Inflammatory macrophage (primary cell): ENCODE measurements around the gene TEX261.
A peak's percentile ranks its signal among the peaks of the same experiment; 100 is the strongest.

Source experiments
- DNase-seq, 2 donors: peaks; one replicate each; pipeline ENCODE4 v3.0.0-alpha.2; 2020 to 2022

The TEX261 gene

GRCh38 chr2:70981421-70981820 lies 13.3 kb downstream of the TEX261 start:
- DNase-seq, result no peak

GRCh38 chr2:70979626-70980025 lies 15.0 kb downstream of the TEX261 start:
- DNase-seq, result no peak

DNA sequence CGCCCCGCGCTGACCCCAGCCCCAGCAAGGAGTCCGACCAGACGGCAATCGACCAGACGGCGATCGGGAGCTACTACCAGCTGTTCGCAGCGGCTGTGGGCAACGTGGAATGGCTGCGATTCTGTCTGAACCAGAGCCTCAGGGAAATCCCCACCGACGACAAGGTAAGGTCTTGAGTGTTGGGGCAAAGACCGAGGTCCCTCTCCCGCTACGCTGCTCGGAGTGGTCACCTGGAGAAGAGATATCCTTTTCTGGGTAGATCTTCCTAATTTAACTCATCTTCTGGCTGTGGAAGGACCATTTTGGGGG lies 15.5 kb downstream of the TEX261 start:
- DNase-seq, result no peak

DNA sequence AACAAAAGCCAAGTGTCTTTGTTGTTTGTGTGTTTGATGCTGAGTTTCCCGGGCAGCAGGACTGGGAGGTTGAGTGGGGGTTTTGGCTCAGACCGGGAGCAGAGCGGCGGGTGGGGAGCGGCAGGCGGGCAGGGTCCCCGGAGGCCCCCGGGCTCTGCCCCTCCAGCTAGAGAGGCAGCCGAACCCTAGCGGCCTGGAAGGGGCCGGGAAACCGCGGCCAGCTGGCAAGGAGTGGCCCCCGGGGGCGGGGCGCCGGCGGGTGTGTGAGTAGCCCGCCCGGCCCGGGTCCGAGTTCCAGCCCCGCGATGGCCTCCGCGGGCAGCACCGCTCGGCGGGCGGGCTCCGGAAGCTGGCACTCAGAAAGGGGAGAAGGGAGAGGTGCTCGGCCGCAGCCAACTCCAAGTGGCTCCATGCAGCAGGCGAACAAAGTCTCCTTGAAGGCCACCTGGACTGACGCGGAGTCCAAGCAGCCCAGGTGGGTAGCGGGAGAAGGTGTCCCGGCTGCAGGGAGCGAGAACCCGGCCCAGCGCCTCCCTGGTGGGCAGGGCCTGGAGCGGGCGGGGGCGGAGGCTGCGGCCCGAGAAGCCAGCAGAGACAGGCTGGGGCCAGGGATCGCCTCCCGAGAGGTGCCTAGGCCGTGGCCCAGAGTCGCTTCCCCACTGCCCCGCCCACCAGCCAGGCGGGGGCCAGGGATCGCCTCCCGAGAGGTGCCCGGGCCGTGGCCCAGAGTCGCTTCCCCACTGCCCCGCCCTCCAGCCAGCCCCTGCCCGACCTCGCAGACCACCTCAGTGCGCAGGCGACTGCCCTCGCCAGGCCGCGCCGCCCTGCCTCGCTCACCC lies 16.1 kb downstream of the TEX261 start, which contains the start of gene ANKRD53:
Gene ANKRD53 (plus strand): TSS at position 290 of the 839 bp plus-strand sequence. CDS start 16 bp downstream, at position 306.
- DNase-seq, result peak in 1 of 2 donors; percentile 31

GRCh38 chr2:70977605-70978205 lies 17.0 kb downstream of the TEX261 start:
- peak; percentile 24 to 30 for DNase-seq

- DNase-seq, result no peak
Measured at GRCh38 chr2:70975237-70975636, 19.4 kb downstream of the TEX261 start.

- DNase-seq, result no peak
Measured at GRCh38 chr2:70974592-70974991, 20.1 kb downstream of the TEX261 start.

- no peak for DNase-seq
Measured at GRCh38 chr2:70967189-70967588, 27.5 kb downstream of the TEX261 start.

DNA sequence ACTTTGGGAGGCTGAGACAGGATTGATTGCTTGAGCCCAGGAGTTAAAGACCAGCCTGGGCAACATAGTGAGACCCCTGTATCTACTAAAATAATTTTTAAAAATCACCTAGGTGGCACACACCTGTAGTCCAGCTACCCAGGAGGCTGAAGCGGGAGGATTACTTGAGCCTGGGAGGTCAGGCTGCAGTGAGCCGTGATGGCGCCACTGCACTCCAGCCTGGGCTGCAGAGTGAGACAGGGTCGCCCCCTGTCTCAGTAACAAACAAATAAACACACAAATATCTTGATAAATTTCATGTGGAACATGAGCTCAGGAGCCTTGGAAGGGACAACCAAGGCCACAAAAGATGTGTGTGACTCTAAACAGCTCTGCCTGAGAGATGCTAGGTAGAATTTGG lies 28.0 kb downstream of the TEX261 start:
- DNase-seq, result no peak

DNA sequence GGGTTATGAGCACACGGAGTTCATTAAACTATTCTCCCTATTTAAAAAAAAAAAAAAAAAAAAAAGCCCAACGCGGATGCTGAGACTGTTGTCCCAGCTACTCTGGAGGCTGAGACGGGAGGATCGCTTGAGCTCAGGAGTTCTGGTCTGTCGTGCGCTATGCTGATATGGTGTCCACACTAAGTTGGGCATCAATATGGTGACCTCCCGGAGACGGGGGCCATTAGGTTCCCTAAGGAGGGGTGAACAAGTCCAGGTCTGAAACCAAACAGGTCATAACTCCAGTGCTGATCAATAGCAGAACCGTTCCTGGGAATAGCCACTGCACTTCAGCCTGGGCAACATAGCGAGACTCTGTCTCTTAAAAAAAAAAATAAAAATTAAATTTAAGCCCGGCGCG lies 29.2 kb downstream of the TEX261 start:
- DNase-seq, result no peak

DNA sequence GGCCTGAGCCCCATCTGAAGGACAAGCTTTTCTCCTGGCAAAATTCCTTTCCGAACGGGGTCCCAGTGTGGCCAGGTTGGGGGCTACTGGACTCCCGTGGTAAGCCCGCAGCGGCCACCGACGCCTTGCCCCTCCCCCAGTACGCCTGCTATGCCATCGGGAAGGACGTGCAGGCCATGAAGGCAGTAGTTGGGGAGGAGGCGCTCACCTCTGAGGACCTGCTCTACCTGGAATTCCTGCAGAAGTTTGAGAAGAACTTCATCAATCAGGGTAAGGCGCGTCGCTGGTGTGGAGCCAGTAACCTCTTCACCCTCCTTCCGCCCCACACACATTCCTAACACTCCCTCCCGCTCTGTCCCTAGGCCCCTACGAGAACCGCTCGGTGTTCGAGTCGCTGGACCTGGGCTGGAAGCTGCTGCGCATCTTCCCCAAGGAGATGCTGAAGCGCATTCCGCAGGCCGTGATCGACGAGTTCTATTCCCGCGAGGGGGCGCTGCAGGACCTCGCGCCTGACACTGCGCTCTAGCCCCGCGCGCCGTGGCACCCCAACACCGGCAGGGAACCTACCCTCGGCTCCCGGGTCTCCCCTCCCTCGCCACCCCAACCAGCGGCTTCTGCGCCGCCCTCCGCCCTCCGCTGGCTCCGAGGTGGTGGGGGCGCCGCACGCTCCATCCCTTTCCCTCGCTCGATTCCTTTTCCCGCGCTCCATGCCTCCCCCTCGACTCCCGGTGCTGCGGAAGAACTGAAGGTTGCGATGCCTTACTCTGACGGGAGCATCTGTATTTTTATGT lies 29.9 kb downstream of the TEX261 start:
- DNase-seq, result peak; percentile 71 to 77

GRCh38 chr2:70964133-70964532 lies 30.5 kb downstream of the TEX261 start:
- DNase-seq, result no peak

DNA sequence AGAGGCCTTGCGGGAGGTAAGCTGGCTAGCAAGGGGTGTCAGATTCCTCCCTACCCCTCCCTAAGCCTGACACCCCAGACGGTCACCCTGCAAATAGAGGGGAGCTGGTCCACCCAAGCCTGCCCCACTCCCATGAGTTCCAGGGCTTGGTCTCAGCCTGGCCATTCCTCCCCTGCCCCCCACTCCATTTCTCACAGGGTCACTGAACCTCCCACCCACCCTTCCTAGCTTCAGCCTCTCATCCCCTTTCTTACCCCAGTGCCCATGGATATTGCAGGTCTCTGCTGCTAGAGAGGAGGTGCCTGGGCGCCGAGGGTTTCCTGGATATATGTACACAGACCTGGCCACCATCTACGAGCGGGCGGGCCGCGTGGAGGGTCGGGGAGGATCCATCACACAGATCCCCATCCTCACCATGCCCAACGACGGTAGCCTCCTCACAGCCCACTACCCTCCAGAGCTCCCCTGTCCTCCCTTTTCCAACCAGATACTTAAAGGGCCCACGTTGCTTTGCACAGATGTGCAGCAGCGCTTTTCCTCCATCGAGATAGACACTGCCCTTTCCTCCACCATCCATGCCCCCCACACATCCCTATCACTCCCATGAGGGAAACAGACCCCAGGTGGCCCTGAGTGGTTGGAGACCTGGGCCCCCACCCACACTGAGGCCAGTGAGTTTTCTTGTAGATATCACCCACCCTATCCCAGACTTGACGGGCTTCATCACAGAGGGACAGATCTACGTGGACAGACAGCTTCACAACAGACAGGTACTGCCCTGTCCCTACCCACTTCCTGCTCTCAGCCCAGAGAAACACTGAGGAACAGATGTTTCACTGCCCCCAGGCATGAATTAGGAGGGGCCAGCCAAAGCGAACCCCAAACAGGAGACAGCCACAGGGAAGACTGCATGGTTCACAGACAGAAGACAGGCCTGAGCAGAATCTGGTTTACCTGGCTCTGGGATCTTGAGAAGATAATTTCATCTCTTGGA lies 31.5 kb downstream of the TEX261 start:
- DNase-seq, result no peak

DNA sequence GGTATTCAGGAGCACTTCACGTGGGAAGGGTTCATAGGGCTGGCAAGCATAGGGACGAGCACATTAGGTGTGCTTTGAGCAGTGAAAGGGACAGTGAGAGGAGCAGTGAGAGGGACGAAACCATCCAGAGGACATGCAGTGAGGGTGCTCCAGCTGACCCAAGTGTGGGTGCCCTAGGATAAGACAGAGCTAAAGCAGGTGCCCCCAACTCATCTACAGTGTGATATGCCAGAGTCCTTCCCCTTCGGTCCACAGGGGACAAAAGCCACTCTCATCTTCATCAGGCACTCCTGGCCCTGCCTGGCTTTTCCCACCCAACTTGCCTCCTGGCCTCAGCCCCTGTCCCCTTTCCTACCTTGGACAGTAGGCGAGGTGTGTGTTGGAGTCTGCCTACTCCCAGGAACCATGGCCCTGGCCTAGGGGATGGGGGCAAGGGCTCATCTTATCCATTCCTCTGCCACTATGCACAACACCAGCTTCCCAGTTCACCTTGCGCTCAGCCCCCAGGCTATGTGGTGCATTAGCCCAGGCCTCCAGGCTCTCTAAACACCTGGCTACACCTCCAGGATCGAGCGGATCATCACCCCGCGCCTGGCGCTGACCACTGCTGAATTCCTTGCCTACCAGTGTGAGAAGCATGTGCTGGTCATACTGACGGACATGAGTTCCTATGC lies 32.3 kb downstream of the TEX261 start:
- DNase-seq, result no peak

DNA sequence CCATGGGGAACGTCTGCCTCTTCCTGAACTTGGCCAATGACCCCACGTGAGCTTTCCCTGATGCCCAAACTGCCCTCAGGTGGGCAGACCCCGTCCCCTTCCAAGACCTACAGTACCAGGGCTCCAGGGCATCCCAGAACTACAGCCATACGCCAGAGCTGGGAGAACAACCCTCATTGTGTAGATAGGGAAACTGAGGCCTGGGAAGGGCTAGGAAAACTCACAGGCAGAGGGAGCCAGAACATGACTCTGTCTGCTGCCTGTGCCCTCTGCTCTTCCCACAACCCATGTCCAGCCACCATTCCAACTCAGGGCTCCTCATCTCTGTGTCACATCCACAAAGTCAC lies 33.1 kb downstream of the TEX261 start:
- no peak for DNase-seq

DNA sequence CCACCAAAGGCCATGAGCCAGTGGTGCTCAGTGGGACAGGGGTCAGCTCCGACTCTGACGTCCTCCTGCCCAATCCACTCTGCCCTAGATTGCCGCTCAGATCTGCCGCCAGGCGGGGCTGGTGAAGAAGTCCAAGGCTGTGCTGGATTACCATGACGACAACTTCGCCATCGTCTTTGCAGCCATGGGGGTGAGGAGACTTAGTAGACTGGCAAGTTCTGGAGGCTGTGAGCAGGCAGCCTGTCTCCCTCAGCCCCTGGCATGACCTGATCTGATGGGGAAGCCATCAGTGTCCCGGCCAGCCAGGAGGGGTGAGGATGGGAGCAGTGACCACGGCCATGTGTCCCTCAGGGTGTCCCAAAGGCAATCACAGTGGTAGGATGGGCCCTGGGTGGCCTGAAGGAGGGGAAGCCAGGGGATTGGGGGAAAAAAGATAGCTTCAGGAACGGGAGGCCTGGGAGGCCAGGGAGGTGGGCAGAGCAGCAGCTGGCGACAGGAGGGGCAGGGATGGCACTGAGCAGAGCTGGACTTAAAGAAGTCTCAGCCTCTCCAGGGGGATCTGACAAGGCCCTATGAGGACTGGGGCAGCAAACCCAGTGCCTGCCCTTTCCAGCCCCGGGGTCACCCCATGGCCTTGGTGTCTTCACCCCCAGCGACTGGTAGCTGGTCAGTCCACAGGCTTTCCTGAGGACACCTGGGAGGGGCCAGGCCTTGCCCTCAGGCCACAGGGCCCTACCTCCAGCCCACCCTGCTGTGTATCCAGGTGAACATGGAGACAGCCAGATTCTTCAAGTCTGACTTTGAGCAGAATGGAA lies 33.6 kb downstream of the TEX261 start:
- no peak for DNase-seq

- DNase-seq, result no peak
Measured at GRCh38 chr2:70959851-70960832, 34.5 kb downstream of the TEX261 start.

- no peak for DNase-seq
Measured at GRCh38 chr2:70959271-70959761, 35.4 kb downstream of the TEX261 start.

- DNase-seq, result no peak
Measured at GRCh38 chr2:70958759-70959158, 35.9 kb downstream of the TEX261 start.
